ENCODE data around the gene CYBB.

CYBB gene

GRCh38 chrX:37779857-37780256 is at the start of gene CYBB:
TSS of gene CYBB (plus strand) at chrX:37780059. CDS start at chrX:37780078, 19 bp downstream.
- Mint-ChIP-seq H3K4me1 (peaks cover 30% of the 10 kb centered on the region), H3K4me3 (no peak within 1 kb of the TSS), H3K9me3 (no peaks in the 10 kb centered on the region), H3K36me3 (no peaks in the 10 kb centered on the region), H3K27me3 (no peaks in the 10 kb centered on the region), H3K27ac (no peak within 1 kb of the TSS)
- DNase-seq = no peak
- CTCF ChIA-PET = interaction anchor here (0.6 to 0.7 kb wide), 2 partner anchors 45 to 398 kb away, joined by 3 read pairs; no protein-coding TSS in a partner anchor

DNA sequence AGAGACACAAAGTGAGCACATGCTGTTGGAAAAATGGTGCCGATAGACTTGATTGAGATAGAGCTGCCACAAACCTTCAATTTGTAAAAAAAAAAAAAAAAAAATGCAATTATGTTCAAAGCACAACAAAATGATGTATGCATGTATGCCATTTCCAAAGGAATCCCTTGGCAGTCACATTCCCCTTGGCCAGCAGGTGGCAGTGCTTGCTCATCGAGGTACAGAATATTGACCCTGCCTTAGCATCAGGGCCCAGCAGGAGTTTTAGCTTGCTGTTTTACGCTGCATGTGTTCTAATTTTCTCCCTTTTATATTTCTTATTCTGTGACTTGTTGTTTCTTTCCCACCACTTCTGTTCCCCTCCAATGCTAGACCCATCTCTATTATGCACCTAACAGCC is 34.5 kb upstream of the CYBB start:
- H3K27ac Mint-ChIP-seq = peak overlapping the region; percentile 45
- H3K36me3 Mint-ChIP-seq = no peaks in the 10 kb centered on the region
- H3K27me3 Mint-ChIP-seq = no peaks in the 10 kb centered on the region
- DNase-seq = peak; percentile 86
- CTCF ChIA-PET = interaction anchor here (0.6 to 6.0 kb wide), 11 partner anchors 9 to 431 kb away, joined by 3 to 172 read pairs (median 3); no protein-coding TSS in a partner anchor
- H3K9me3 Mint-ChIP-seq = no peaks in the 10 kb centered on the region
- H3K4me3 Mint-ChIP-seq = no peak overlapping the region
- peaks cover 13% of the 10 kb centered on the region for H3K4me1 Mint-ChIP-seq

- CTCF ChIA-PET = interaction anchor here (0.6 to 6.0 kb wide), 10 partner anchors 8 to 431 kb away, joined by 3 to 172 read pairs (median 3); no protein-coding TSS in a partner anchor
- H3K36me3 Mint-ChIP-seq = no peaks in the 10 kb centered on the region
- DNase-seq = no peak
- no peaks in the 10 kb centered on the region for H3K9me3 Mint-ChIP-seq
- H3K4me3 Mint-ChIP-seq = no peak overlapping the region
- H3K4me1 Mint-ChIP-seq = peaks cover 13% of the 10 kb centered on the region
- no peaks in the 10 kb centered on the region for H3K27me3 Mint-ChIP-seq
- H3K27ac Mint-ChIP-seq = no peak overlapping the region
These were observed 34.0 kb upstream of the CYBB start for GRCh38 chrX:37745835-37746217.

GRCh38 chrX:37746218-37746941 is 33.5 kb upstream of the CYBB start:
- Mint-ChIP-seq H3K27me3 (no peaks in the 10 kb centered on the region), H3K36me3 (peaks cover 2% of the 10 kb centered on the region)

DNA sequence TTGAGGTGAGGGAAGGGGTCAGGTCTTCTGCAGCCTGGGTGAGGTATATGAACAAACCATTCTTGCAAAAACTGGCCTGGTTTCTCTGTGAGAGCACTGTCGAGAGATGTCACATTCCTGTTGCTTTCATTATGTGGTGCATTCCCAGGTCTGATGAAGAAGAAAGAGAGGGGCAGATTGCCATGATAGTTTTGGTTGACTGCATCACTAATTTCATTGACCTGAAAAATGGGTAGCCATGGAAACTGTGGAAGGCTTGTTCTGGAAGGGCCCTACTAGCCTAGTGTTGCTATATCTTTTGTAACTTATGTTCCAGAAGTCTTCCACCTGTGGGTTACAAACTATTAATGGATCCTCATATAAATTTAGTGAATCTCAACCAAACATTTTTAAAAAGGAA is 32.9 kb upstream of the CYBB start:
- no peak for DNase-seq
- Mint-ChIP-seq H3K4me1 (peaks cover 20% of the 10 kb centered on the region), H3K27ac (no peak overlapping the region), H3K27me3 (no peaks in the 10 kb centered on the region), H3K4me3 (no peak overlapping the region), H3K36me3 (peaks cover 2% of the 10 kb centered on the region), H3K9me3 (peaks cover 8% of the 10 kb centered on the region)
- CTCF ChIA-PET = interaction anchor here (0.7 to 6.0 kb wide), 4 partner anchors 73 to 99 kb away, joined by 3 to 172 read pairs (median 4); no protein-coding TSS in a partner anchor

More at GRCh38 chrX:37746218-37746941, 33.5 kb upstream of the CYBB start:
- no peak overlapping the region for H3K4me3 Mint-ChIP-seq
- peaks cover 3% of the 10 kb centered on the region for H3K9me3 Mint-ChIP-seq
- no peak overlapping the region for H3K27ac Mint-ChIP-seq
- CTCF ChIA-PET = interaction anchor here (0.7 to 6.0 kb wide), 9 partner anchors 8 to 251 kb away, joined by 3 to 172 read pairs (median 3); no protein-coding TSS in a partner anchor
- DNase-seq = no peak
- H3K4me1 Mint-ChIP-seq = peaks cover 15% of the 10 kb centered on the region

DNA sequence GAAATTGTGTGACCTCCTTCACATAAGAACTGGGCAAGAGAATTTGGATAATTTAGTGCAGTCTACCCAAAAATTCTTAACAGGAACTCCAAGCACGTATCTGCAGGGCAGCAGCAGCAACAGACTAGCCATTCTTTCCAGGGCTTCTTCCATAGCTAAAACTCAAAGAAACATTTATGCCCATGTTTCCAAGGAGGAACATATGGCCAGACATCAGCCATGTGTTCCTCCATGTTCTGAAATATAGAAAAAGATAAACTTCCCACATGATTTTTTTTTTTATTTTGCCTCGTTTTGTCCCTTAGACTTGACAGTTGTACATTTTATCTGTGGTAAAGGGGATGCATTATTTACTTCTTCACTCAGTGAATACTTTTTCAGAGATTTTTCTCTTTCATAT is 27.6 kb upstream of the CYBB start:
- Mint-ChIP-seq H3K4me1 (peaks cover 12% of the 10 kb centered on the region), H3K4me3 (no peak overlapping the region), H3K36me3 (peaks cover 5% of the 10 kb centered on the region), H3K9me3 (peaks cover 13% of the 10 kb centered on the region), H3K27ac (no peak overlapping the region), H3K27me3 (no peaks in the 10 kb centered on the region)
- CTCF ChIA-PET = no interaction called here
- DNase-seq = no peak

DNA sequence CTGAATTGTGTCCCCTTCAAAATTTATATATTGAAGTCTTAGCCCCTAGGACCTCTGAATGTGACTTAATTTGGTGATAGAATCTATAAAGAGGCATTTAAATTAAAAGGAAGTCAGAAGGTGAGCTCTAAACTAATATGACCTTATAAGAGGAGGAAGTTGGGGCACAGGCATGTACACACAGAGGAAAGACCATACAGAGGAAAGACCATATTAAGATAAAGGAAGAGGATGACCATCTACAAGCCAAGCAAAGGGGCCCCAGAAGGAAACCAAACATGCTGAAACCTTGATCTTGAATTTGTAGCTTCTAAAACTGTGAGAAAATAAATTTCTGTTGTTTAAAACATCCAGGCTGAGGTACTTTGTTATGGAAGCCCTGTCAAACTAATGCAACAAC is 26.9 kb upstream of the CYBB start:
- Mint-ChIP-seq H3K4me3 (no peak overlapping the region), H3K27me3 (no peaks in the 10 kb centered on the region), H3K9me3 (peaks cover 16% of the 10 kb centered on the region), H3K27ac (no peak overlapping the region), H3K36me3 (peaks cover 5% of the 10 kb centered on the region), H3K4me1 (peaks cover 19% of the 10 kb centered on the region)
- no peak for DNase-seq
- CTCF ChIA-PET = interaction anchor here (0.8 kb wide), 1 partner anchor 72 kb away, joined by 3 read pairs; no protein-coding TSS in a partner anchor

DNA sequence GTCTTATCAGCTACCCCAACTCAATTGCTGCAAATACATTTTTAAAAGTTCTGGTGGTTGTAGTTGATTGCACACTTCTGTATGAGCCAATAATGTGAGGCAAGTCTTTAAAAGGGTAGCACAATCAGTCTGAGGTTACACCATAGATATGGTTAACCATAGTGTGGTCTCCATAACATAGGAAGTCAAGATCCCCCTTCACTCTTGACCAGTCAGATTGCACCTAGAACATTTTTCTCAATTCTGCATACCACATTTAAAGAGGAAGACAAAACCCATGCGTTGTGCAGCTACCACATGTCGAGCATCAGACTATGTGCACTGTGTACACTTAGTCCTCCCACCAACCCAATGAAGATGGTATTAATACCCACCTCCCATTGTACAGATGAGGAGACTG is 26.5 kb upstream of the CYBB start:
- peaks cover 21% of the 10 kb centered on the region for H3K4me1 Mint-ChIP-seq
- H3K36me3 Mint-ChIP-seq = peaks cover 5% of the 10 kb centered on the region
- H3K27me3 Mint-ChIP-seq = no peaks in the 10 kb centered on the region
- CTCF ChIA-PET = interaction anchor here (0.7 to 2.0 kb wide), 3 partner anchors 8 to 71 kb away, joined by 3 to 5 read pairs (median 3); no protein-coding TSS in a partner anchor
- no peak overlapping the region for H3K4me3 Mint-ChIP-seq
- DNase-seq = no peak
- peaks cover 18% of the 10 kb centered on the region for H3K9me3 Mint-ChIP-seq
- no peak overlapping the region for H3K27ac Mint-ChIP-seq

- CTCF ChIA-PET = interaction anchor here (1.0 to 2.0 kb wide), 3 partner anchors 9 to 22 kb away, joined by 3 to 5 read pairs (median 3); no protein-coding TSS in a partner anchor
- no peak overlapping the region for H3K27ac Mint-ChIP-seq
- no peak for DNase-seq
- H3K4me3 Mint-ChIP-seq = no peak overlapping the region
- peaks cover 20% of the 10 kb centered on the region for H3K9me3 Mint-ChIP-seq
- no peaks in the 10 kb centered on the region for H3K27me3 Mint-ChIP-seq
- H3K4me1 Mint-ChIP-seq = peaks cover 21% of the 10 kb centered on the region
- peaks cover 5% of the 10 kb centered on the region for H3K36me3 Mint-ChIP-seq
These were observed 25.3 kb upstream of the CYBB start for GRCh38 chrX:37754516-37754915.

GRCh38 chrX:37755025-37755424 is 24.8 kb upstream of the CYBB start:
- peaks cover 20% of the 10 kb centered on the region for H3K9me3 Mint-ChIP-seq
- H3K4me1 Mint-ChIP-seq = peaks cover 21% of the 10 kb centered on the region
- CTCF ChIA-PET = interaction anchor here (1.0 to 2.0 kb wide), 4 partner anchors 9 to 70 kb away, joined by 3 to 10 read pairs (median 4); no protein-coding TSS in a partner anchor
- H3K27me3 Mint-ChIP-seq = no peaks in the 10 kb centered on the region
- H3K36me3 Mint-ChIP-seq = peaks cover 5% of the 10 kb centered on the region
- peak; percentile 50 for DNase-seq
- no peak overlapping the region for H3K4me3 Mint-ChIP-seq
- no peak overlapping the region for H3K27ac Mint-ChIP-seq

DNA sequence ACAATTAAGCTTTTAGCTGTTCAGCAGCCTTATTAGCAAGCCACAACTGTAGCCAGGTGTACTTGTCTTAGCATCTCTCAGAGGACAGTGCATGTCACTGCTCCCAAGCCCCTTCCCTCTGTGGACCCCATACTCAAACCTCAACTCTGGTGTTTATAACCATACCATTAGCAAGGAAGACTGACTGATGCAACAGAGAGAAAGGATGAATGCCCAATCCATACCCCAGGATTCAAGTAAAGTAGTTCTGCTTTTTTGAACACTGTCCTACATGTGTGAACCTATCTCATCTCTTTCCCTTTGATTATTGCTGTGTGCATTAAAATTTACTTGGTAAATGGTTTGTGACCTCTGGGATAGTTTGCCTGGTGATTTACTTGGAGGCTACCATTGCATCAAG is 22.8 kb upstream of the CYBB start:
- Mint-ChIP-seq H3K4me3 (no peak overlapping the region), H3K9me3 (peaks cover 12% of the 10 kb centered on the region), H3K27me3 (no peaks in the 10 kb centered on the region), H3K36me3 (peaks cover 3% of the 10 kb centered on the region), H3K27ac (no peak overlapping the region), H3K4me1 (peaks cover 14% of the 10 kb centered on the region)
- CTCF ChIA-PET = interaction anchor here (1.3 kb wide), 1 partner anchor 12 kb away, joined by 6 read pairs; no protein-coding TSS in a partner anchor
- DNase-seq = no peak

- peaks cover 8% of the 10 kb centered on the region for H3K9me3 Mint-ChIP-seq
- H3K27me3 Mint-ChIP-seq = no peaks in the 10 kb centered on the region
- DNase-seq = no peak
- no peaks in the 10 kb centered on the region for H3K36me3 Mint-ChIP-seq
- H3K4me1 Mint-ChIP-seq = peaks cover 20% of the 10 kb centered on the region
- CTCF ChIA-PET = no interaction called here
- H3K27ac Mint-ChIP-seq = no peak overlapping the region
- no peak overlapping the region for H3K4me3 Mint-ChIP-seq
These were observed 20.5 kb upstream of the CYBB start for GRCh38 chrX:37759351-37759750.

GRCh38 chrX:37759878-37760418 is 19.9 kb upstream of the CYBB start:
- Mint-ChIP-seq H3K36me3 (no peaks in the 10 kb centered on the region), H3K4me3 (no peak overlapping the region), H3K9me3 (peaks cover 8% of the 10 kb centered on the region), H3K27ac (no peak overlapping the region), H3K27me3 (peaks cover 4% of the 10 kb centered on the region), H3K4me1 (peaks cover 20% of the 10 kb centered on the region)
- CTCF ChIA-PET = no interaction called here
- no peak for DNase-seq

DNA sequence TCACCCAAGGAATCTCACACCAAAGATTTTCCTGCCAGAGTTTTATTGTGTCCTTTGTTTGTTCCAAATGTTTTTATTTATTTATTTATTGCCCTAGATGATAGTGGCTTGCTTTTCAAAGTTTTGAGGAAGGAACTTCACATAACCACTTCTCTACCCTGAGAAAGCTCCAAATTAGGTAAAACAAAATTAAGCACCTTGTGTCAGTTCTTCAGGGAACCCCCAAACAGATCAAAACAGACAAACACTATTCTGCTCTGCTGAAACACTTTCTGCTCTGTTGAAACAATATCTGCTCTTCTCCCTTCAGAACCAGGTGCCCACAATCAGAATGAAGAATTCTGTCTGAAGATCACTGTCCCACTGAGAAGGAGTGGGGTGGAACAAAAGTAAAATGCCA is 16.5 kb upstream of the CYBB start:
- peaks cover 4% of the 10 kb centered on the region for H3K9me3 Mint-ChIP-seq
- no peak for DNase-seq
- CTCF ChIA-PET = no interaction called here
- H3K4me3 Mint-ChIP-seq = no peak overlapping the region
- H3K27me3 Mint-ChIP-seq = peaks cover 4% of the 10 kb centered on the region
- H3K36me3 Mint-ChIP-seq = peaks cover 2% of the 10 kb centered on the region
- no peak overlapping the region for H3K27ac Mint-ChIP-seq
- H3K4me1 Mint-ChIP-seq = peaks cover 16% of the 10 kb centered on the region
